Measurements from ENCODE around the gene INSC.

INSC gene

DNA sequence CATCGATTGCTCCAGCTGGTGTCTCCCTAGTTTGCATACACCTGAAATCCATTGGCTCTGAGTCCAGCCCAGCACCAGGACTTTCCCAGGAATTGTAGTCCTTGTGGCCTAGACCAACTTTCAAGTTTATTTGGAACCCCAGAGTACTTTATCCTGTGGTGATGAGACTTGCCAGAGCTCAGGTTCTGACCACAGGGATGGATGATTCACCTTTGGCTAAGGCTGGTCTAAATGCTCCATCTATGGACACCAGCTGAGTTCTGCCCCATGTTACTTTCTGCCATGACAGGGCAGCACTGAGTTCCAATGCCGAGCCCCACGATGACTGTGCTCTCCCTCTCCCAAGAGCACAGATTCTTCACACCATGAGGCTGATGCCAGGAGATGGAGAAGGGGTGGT, 17.3 kb upstream of the INSC start:
- no peak overlapping the region for H3K18ac ChIP-seq (ENCODE audit: low read length)
- no peak overlapping the region for H3K23ac ChIP-seq (ENCODE audit: low read length)
- H2BK5ac ChIP-seq (ENCODE audit: low read length), result no peak overlapping the region
- no peak overlapping the region for H4K8ac ChIP-seq (ENCODE audit: low read depth, low read length)
- H3K56ac ChIP-seq (ENCODE audit: low read length), result no peak overlapping the region
- no peaks in the 10 kb centered on the region for H3K79me1 ChIP-seq (ENCODE audit: low read length)
- DNase-seq, result no peak
- no peaks in the 10 kb centered on the region for H3K27me3 ChIP-seq (ENCODE audit: insufficient read depth, low read length, poor library complexity)
- H3K4me2 ChIP-seq (ENCODE audit: low read length), result no peak overlapping the region
- H4K5ac ChIP-seq (ENCODE audit: low read length), result no peak overlapping the region
- no peak overlapping the region for H3K9ac ChIP-seq (ENCODE audit: low read length)
- no CpG with 5 or more reads among the region's 3 CpGs for WGBS (ENCODE audit: extremely low coverage, insufficient coverage, low lambda C conversion rate)
- no peak overlapping the region for H2BK120ac ChIP-seq (ENCODE audit: low read depth, low read length)
- no peaks in the 10 kb centered on the region for H3K79me2 ChIP-seq (ENCODE audit: control insufficient read depth, insufficient read depth, low read length)
- no peak overlapping the region for H3K4me3 ChIP-seq (ENCODE audit: low read length)
- H3K4me1 ChIP-seq (ENCODE audit: control insufficient read depth, low read depth, low read length), result no peaks in the 10 kb centered on the region
- H2BK15ac ChIP-seq (replicated peaks; ENCODE audit: low read depth), result no peak overlapping the region
- no peak overlapping the region for H3K4ac ChIP-seq (ENCODE audit: low read depth, low read length)
- H2AK5ac ChIP-seq (ENCODE audit: low read length), result no peak overlapping the region
- no peak overlapping the region for H3K27ac ChIP-seq (ENCODE audit: low read depth, low read length)
- no peaks in the 10 kb centered on the region for H3K36me3 ChIP-seq (ENCODE audit: control insufficient read depth, insufficient read depth, low read length)

DNA sequence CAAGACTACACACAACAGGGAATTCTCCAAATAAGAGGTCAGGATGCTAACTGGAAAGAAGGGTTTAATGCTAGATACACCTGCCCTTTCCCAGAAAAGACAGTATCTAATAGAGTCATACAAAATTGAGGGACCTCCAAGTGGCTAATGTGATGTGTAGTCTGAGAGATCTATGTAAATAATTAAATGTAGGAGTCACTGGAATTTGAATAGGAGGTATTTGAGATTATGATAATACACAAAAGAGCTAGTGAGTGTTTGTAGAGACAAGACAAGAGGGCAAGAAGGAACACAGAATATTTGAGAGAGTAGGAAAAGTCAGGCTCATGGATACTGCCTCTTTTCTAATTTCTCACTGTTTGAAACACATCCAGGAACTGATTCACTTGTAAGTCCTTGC, 15.5 kb upstream of the INSC start:
- Histone ChIP-seq H2BK120ac (ENCODE audit: low read depth, low read length) (no peak overlapping the region), H3K4me3 (ENCODE audit: low read length) (no peak overlapping the region), H3K23ac (ENCODE audit: low read length) (no peak overlapping the region), H3K36me3 (ENCODE audit: control insufficient read depth, insufficient read depth, low read length) (no peaks in the 10 kb centered on the region), H3K9ac (ENCODE audit: low read length) (no peak overlapping the region), H4K5ac (ENCODE audit: low read length) (no peak overlapping the region), H3K79me1 (ENCODE audit: low read length) (no peaks in the 10 kb centered on the region), H3K18ac (ENCODE audit: low read length) (no peak overlapping the region), H3K4me1 (ENCODE audit: control insufficient read depth, low read depth, low read length) (no peaks in the 10 kb centered on the region), H3K79me2 (ENCODE audit: control insufficient read depth, insufficient read depth, low read length) (no peaks in the 10 kb centered on the region), H3K27ac (ENCODE audit: low read depth, low read length) (no peak overlapping the region), H3K4me2 (ENCODE audit: low read length) (no peak overlapping the region), H4K8ac (ENCODE audit: low read depth, low read length) (no peak overlapping the region), H2BK15ac (replicated peaks; ENCODE audit: low read depth) (no peak overlapping the region), H3K27me3 (ENCODE audit: insufficient read depth, low read length, poor library complexity) (no peaks in the 10 kb centered on the region), H2BK5ac (ENCODE audit: low read length) (no peak overlapping the region), H3K56ac (ENCODE audit: low read length) (no peak overlapping the region), H3K4ac (ENCODE audit: low read depth, low read length) (no peak overlapping the region), H2AK5ac (ENCODE audit: low read length) (no peak overlapping the region)
- no peak for DNase-seq

DNA sequence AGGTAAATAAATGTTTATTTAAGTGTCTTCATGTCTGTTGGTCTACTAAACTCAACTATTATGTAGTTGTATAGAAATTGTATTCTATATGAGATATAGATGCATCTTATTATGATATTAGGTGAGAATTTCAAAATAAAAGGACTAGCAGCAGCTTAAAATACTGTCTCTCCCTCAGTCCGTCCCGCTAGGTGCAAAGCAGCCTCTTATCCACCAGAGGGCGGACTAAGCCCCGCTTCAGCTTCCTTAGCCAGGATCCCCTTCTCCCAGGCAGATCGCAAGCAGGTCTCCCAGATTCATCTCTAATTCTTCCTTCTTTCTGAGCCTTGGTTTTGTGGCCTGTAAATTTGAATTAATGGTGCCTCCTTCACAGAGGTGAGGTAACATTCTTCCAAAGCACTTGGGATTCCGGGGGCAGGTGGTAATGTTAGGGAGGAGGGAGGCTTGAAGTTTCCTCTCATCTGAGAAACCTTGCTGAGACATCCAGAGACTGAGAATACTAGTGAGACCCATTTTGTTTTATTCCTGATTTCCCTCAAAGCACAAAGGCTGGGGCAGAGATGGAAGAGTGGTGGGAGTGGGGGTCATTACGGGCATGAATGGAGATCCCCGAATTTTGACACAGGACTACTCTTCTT, 13.5 kb upstream of the INSC start:
- Histone ChIP-seq H3K27me3 (ENCODE audit: insufficient read depth, low read length, poor library complexity) (no peaks in the 10 kb centered on the region), H3K4me3 (ENCODE audit: low read length) (no peak overlapping the region), H3K4ac (ENCODE audit: low read depth, low read length) (no peak overlapping the region), H3K9ac (ENCODE audit: low read length) (no peak overlapping the region), H3K4me1 (ENCODE audit: control insufficient read depth, low read depth, low read length) (no peaks in the 10 kb centered on the region), H2BK120ac (ENCODE audit: low read depth, low read length) (no peak overlapping the region), H2BK5ac (ENCODE audit: low read length) (no peak overlapping the region), H3K79me1 (ENCODE audit: low read length) (no peaks in the 10 kb centered on the region), H3K23ac (ENCODE audit: low read length) (no peak overlapping the region), H2AK5ac (ENCODE audit: low read length) (no peak overlapping the region), H3K36me3 (ENCODE audit: control insufficient read depth, insufficient read depth, low read length) (no peaks in the 10 kb centered on the region), H3K4me2 (ENCODE audit: low read length) (no peak overlapping the region), H3K27ac (ENCODE audit: low read depth, low read length) (no peak overlapping the region), H4K8ac (ENCODE audit: low read depth, low read length) (no peak overlapping the region), H4K5ac (ENCODE audit: low read length) (no peak overlapping the region), H2BK15ac (replicated peaks; ENCODE audit: low read depth) (no peak overlapping the region), H3K18ac (ENCODE audit: low read length) (no peak overlapping the region), H3K56ac (ENCODE audit: low read length) (no peak overlapping the region), H3K79me2 (ENCODE audit: control insufficient read depth, insufficient read depth, low read length) (no peaks in the 10 kb centered on the region)
- WGBS (ENCODE audit: extremely low coverage, insufficient coverage, low lambda C conversion rate), result no CpG with 5 or more reads among the region's 8 CpGs
- peak; percentile 70 for DNase-seq

DNA sequence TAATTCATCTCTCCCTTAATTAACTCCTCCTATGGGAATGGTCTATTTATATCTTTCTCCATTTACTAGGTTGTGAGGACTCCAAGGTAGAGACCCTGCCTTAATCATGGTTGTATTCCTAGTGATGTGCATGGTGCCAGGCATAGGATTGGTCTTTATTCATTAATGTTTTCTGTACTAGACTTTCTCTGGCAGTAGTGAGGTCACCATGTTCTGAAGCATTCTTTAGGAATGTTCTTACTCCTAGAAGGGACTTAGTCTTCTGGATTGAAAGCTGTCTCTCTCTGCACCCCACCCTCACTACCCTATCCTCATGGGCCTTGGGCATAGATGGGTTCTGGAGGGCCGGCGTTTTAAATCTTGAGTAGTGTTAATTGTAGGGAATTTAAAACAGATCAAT, 10.6 kb upstream of the INSC start:
- Histone ChIP-seq H3K36me3 (ENCODE audit: control insufficient read depth, insufficient read depth, low read length) (no peaks in the 10 kb centered on the region), H3K4me1 (ENCODE audit: control insufficient read depth, low read depth, low read length) (no peaks in the 10 kb centered on the region), H2BK5ac (ENCODE audit: low read length) (no peak overlapping the region), H3K4me3 (ENCODE audit: low read length) (no peak overlapping the region), H3K27me3 (ENCODE audit: insufficient read depth, low read length, poor library complexity) (no peaks in the 10 kb centered on the region), H3K18ac (ENCODE audit: low read length) (no peak overlapping the region), H3K4ac (ENCODE audit: low read depth, low read length) (no peak overlapping the region), H3K56ac (ENCODE audit: low read length) (no peak overlapping the region), H3K79me2 (ENCODE audit: control insufficient read depth, insufficient read depth, low read length) (no peaks in the 10 kb centered on the region), H4K5ac (ENCODE audit: low read length) (no peak overlapping the region), H2AK5ac (ENCODE audit: low read length) (no peak overlapping the region), H3K23ac (ENCODE audit: low read length) (no peak overlapping the region), H3K9ac (ENCODE audit: low read length) (no peak overlapping the region), H3K27ac (ENCODE audit: low read depth, low read length) (no peak overlapping the region), H4K8ac (ENCODE audit: low read depth, low read length) (no peak overlapping the region), H2BK15ac (replicated peaks; ENCODE audit: low read depth) (no peak overlapping the region), H3K79me1 (ENCODE audit: low read length) (no peaks in the 10 kb centered on the region), H3K4me2 (ENCODE audit: low read length) (no peak overlapping the region), H2BK120ac (ENCODE audit: low read depth, low read length) (no peak overlapping the region)
- WGBS (ENCODE audit: extremely low coverage, insufficient coverage, low lambda C conversion rate), result no CpG with 5 or more reads among the region's 2 CpGs
- DNase-seq, result no peak

DNA sequence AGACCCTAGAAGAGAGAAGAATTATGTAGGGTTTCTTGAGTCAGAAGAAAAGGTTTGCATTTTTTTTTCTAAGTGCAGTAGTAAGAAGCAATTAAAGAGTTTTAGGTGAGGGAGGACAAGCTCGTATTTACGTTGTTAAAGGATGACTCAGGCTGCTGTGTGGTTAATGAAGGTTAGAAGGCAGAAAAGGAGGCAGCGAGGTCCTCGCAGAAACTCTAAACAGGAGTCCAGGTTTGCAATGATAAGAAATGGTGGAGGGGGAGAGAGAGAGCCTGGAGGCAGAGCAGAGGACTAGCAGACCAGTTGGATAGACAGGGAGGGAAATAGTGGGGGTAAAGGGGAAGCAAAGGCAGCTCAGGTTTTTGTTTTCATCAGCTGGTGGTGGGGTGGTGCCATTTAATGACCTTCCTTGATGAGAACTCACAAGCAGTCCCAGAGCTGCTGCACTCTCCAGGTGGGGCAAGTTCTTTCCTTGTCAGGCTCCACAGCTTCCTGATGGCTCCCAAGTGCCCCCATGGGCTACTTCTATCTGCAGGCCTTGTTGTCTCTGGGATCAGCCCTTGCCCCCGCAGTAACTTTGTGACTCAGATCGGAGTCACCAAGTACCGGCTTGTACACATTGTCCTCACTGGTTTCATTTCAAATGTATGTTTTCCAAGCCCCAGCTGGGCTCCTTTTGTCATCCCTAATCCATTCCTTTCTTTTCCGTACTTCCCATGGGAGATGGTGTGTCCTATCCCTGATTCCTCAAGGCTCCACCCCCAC, 8.3 kb upstream of the INSC start:
- Histone ChIP-seq H3K4me1 (ENCODE audit: control insufficient read depth, low read depth, low read length) (no peaks in the 10 kb centered on the region), H2BK15ac (replicated peaks; ENCODE audit: low read depth) (no peak overlapping the region), H3K79me1 (ENCODE audit: low read length) (no peaks in the 10 kb centered on the region), H3K9ac (ENCODE audit: low read length) (no peak overlapping the region), H2BK5ac (ENCODE audit: low read length) (no peak overlapping the region), H2AK5ac (ENCODE audit: low read length) (no peak overlapping the region), H3K4ac (ENCODE audit: low read depth, low read length) (no peak overlapping the region), H3K27me3 (ENCODE audit: insufficient read depth, low read length, poor library complexity) (no peaks in the 10 kb centered on the region), H3K56ac (ENCODE audit: low read length) (no peak overlapping the region), H3K4me2 (ENCODE audit: low read length) (no peak overlapping the region), H4K5ac (ENCODE audit: low read length) (no peak overlapping the region), H3K79me2 (ENCODE audit: control insufficient read depth, insufficient read depth, low read length) (no peaks in the 10 kb centered on the region), H4K8ac (ENCODE audit: low read depth, low read length) (no peak overlapping the region), H3K36me3 (ENCODE audit: control insufficient read depth, insufficient read depth, low read length) (no peaks in the 10 kb centered on the region), H3K4me3 (ENCODE audit: low read length) (no peak overlapping the region), H3K18ac (ENCODE audit: low read length) (no peak overlapping the region), H3K23ac (ENCODE audit: low read length) (no peak overlapping the region), H3K27ac (ENCODE audit: low read depth, low read length) (no peak overlapping the region), H2BK120ac (ENCODE audit: low read depth, low read length) (no peak overlapping the region)
- no peak for DNase-seq
- no CpG with 5 or more reads among the region's 8 CpGs for WGBS (ENCODE audit: extremely low coverage, insufficient coverage, low lambda C conversion rate)

Data from mesendoderm (in vitro differentiated cells).